ENCODE data around the gene PTPRN2.

- TF ChIP-seq MAZ (IDR thresholded peaks at IDR 0.05; ENCODE audit: borderline replicate concordance, low read depth, low read length) (no peak), MAZ (CRISPR knock-in tag; IDR thresholded peaks at IDR 0.05; ENCODE audit: low read depth) (no peak), ETV6 (CRISPR knock-in tag; conservative IDR thresholded peaks at IDR 0.05) (no peak), ATF3 (CRISPR knock-in tag; IDR thresholded peaks at IDR 0.05) (no peak), POLR2AphosphoS5 (IDR thresholded peaks at IDR 0.05; ENCODE audit: low read depth, low read length) (no peak), NBN (conservative IDR thresholded peaks at IDR 0.05) (no peak), ZMAT5 (CRISPR knock-in tag; IDR thresholded peaks at IDR 0.05; ENCODE audit: borderline replicate concordance, low read depth) (no peak), PAWR (CRISPR knock-in tag; IDR thresholded peaks at IDR 0.05; ENCODE audit: borderline replicate concordance) (no peak), CBX5 (CRISPR knock-in tag; IDR thresholded peaks at IDR 0.05; ENCODE audit: borderline replicate concordance) (no peak)
- TF ChIP-seq, protein P1, sequence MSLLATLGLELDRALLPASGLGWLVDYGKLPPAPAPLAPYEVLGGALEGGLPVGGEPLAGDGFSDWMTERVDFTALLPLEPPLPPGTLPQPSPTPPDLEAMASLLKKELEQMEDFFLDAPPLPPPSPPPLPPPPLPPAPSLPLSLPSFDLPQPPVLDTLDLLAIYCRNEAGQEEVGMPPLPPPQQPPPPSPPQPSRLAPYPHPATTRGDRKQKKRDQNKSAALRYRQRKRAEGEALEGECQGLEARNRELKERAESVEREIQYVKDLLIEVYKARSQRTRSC (CRISPR knock-in tag; IDR thresholded peaks at IDR 0.05; ENCODE audit: low read depth): no peak
- TF ChIP-seq, protein P2, sequence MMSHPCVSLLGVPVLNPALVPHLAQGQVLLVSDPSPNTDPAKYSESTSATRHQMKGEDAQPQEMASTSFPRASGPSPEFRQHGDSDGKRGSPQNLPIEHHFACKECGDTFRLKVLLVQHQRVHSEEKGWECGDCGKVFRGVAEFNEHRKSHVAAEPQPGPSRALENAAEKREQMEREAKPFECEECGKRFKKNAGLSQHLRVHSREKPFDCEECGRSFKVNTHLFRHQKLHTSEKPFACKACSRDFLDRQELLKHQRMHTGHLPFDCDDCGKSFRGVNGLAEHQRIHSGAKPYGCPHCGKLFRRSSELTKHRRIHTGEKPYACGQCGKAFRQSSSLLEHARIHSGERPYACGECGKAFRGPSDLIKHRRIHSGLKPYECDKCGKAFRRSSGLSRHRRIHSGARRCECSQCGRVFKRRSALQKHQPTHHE (CRISPR knock-in tag; IDR thresholded peaks at IDR 0.05; ENCODE audit: borderline replicate concordance): no peak
- TF ChIP-seq, protein P3, sequence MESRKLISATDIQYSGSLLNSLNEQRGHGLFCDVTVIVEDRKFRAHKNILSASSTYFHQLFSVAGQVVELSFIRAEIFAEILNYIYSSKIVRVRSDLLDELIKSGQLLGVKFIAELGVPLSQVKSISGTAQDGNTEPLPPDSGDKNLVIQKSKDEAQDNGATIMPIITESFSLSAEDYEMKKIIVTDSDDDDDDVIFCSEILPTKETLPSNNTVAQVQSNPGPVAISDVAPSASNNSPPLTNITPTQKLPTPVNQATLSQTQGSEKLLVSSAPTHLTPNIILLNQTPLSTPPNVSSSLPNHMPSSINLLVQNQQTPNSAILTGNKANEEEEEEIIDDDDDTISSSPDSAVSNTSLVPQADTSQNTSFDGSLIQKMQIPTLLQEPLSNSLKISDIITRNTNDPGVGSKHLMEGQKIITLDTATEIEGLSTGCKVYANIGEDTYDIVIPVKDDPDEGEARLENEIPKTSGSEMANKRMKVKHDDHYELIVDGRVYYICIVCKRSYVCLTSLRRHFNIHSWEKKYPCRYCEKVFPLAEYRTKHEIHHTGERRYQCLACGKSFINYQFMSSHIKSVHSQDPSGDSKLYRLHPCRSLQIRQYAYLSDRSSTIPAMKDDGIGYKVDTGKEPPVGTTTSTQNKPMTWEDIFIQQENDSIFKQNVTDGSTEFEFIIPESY (CRISPR knock-in tag; IDR thresholded peaks at IDR 0.05): no peak
Measured at GRCh38 chr7:157517782-157518513, 1069.7 kb downstream of the PTPRN2 start.
